Right ventricle myocardium superior (tissue), 1 donor: ENCODE measurements around the gene TRIM56. TPM values are rescaled to one million over a fixed set of nuclear protein-coding genes. Genes with fewer than 3 reads are reported as not detected.
A peak's percentile ranks its signal among the peaks of the same experiment; 100 is the strongest.
"Not testable (repeated sequence)": the region's sequence is repeated elsewhere in the genome, so short reads cannot be mapped to it uniquely, and the experiment has no call there.

Source experiments
- ATAC-seq: fragments of 200-7000 bp; cut with Tn5 transposase; one replicate; pipeline ENCODE4 v1.9.1; 2020; ENCODE audit warnings: mild to moderate bottlenecking; ENCODE audit not compliant: poor library complexity
- DNase-seq: peaks from one replicate; pipeline ENCODE4 v3.0.0-alpha.2; 2020
- intact Hi-C: fragments of 100-400 bp; cut with DNase I; formaldehyde crosslinking; loops from one replicate; pipeline ENCODE4 v1.11.2; 2022
- long read RNA-seq: library from polyadenylated mRNA; unstranded; transcript quantifications from one replicate; pipeline ENCODE4 v2.0.0, GENCODE V29; 2021
- total RNA-seq: library from RNA; stranded (reverse); fragmentation: NEBNext Ultra II Directional; extraction: Animal tissue kit (Norgen Biotek cat#: 25700); gene quantifications from one replicate; pipeline ENCODE4 v1.2.1, GENCODE V29; 2021
- donor health status: DM: no; HTN: yes; CAD: no; lungs with severe emphysema.

TRIM56 gene
- 16.7 TPM for total RNA-seq
- long read RNA-seq, full-length matches to known transcripts = 8 of 22 reads
- long read RNA-seq, partial matches to known transcripts = 5 of 22 reads
- long read RNA-seq, other reads (novel, unspliced or antisense) = 9 of 22 reads

GRCh38 chr7:101085162-101085964, at the start of gene TRIM56:
TRIM56 (plus strand) TSS chr7:101085481; CDS start chr7:101087313, 1,832 bp downstream.
- ATAC-seq (peak; percentile 96), DNase-seq (peak; percentile 93)
- intact Hi-C loops = no loop called here

GRCh38 chr7:101035941-101036340, 49.3 kb upstream of the TRIM56 start:
- ATAC-seq (no peak), DNase-seq (no peak)
- intact Hi-C loops = no loop called here

- intact Hi-C loops, ATAC-seq: not testable (repeated sequence)
- peak; percentile 2 for DNase-seq
These were observed 44.0 kb upstream of the TRIM56 start for GRCh38 chr7:101041283-101041682.

GRCh38 chr7:101058355-101058754, 26.9 kb upstream of the TRIM56 start:
- peak; percentile 76 for DNase-seq
- intact Hi-C loops = loop anchor here (5.0 to 10.0 kb wide), 2 partner anchors 91 to 254 kb away; partner anchors contain the start of gene MUC12
- ATAC-seq = peak; percentile 82

GRCh38 chr7:101059620-101059942, 25.7 kb upstream of the TRIM56 start:
- DNase-seq (no peak), ATAC-seq (no peak)
- intact Hi-C loops = loop anchor here (1.0 to 10.0 kb wide), 3 partner anchors 92 to 255 kb away; partner anchors contain the start of gene MUC12

- DNase-seq (no peak), ATAC-seq (no peak)
- intact Hi-C loops = no loop called here
These were observed 24.3 kb upstream of the TRIM56 start for GRCh38 chr7:101060992-101061391.

- DNase-seq, intact Hi-C loops, ATAC-seq: not testable (repeated sequence)
These were observed 21.1 kb upstream of the TRIM56 start for GRCh38 chr7:101064176-101064550.

GRCh38 chr7:101065162-101065561, 20.1 kb upstream of the TRIM56 start:
- ATAC-seq, DNase-seq: not testable (repeated sequence)

GRCh38 chr7:101066141-101066832, 19.0 kb upstream of the TRIM56 start:
- intact Hi-C loops = no loop called here
- ATAC-seq (peak; percentile 31), DNase-seq (no peak)

More at GRCh38 chr7:101065162-101065561, 20.1 kb upstream of the TRIM56 start:
- intact Hi-C loops = not testable (repeated sequence)

- DNase-seq = no peak
- ATAC-seq = no peak
- intact Hi-C loops = no loop called here
These were observed 18.5 kb upstream of the TRIM56 start for GRCh38 chr7:101066833-101067177.

GRCh38 chr7:101068401-101068800, 16.9 kb upstream of the TRIM56 start:
- ATAC-seq (no peak), DNase-seq (no peak)
- intact Hi-C loops = no loop called here

- DNase-seq, intact Hi-C loops: not testable (repeated sequence)
These were observed 13.7 kb upstream of the TRIM56 start for GRCh38 chr7:101071362-101072104.

GRCh38 chr7:101075646-101076045, 9.6 kb upstream of the TRIM56 start:
- DNase-seq (no peak), ATAC-seq (peak; percentile 41)
- intact Hi-C loops = loop anchor here (5.0 kb wide), 1 partner anchor 183 kb away; no protein-coding TSS in a partner anchor

More at GRCh38 chr7:101071362-101072104, 13.7 kb upstream of the TRIM56 start:
- ATAC-seq = not testable (repeated sequence)

GRCh38 chr7:101076183-101076582, 9.1 kb upstream of the TRIM56 start:
- not testable (repeated sequence) for DNase-seq, ATAC-seq
- intact Hi-C loops = loop anchor here (5.0 kb wide), 1 partner anchor 184 kb away; no protein-coding TSS in a partner anchor

GRCh38 chr7:101077303-101078086, 7.8 kb upstream of the TRIM56 start:
- peak; percentile 77 for DNase-seq

GRCh38 chr7:101081432-101081831, 3.8 kb upstream of the TRIM56 start:
- intact Hi-C loops = no loop called here
- no peak for DNase-seq
- ATAC-seq = no peak

More at GRCh38 chr7:101077303-101078086, 7.8 kb upstream of the TRIM56 start:
- peak; percentile 89 for ATAC-seq
- intact Hi-C loops = loop anchor here (5.0 kb wide), 1 partner anchor 185 kb away; no protein-coding TSS in a partner anchor

- intact Hi-C loops = no loop called here
These were observed 468 bp upstream of the TRIM56 start for GRCh38 chr7:101084865-101085161.

More at GRCh38 chr7:101084865-101085161, 468 bp upstream of the TRIM56 start:
- ATAC-seq (no peak), DNase-seq (no peak)
